Stimulated activated naive CD4-positive, alpha-beta T cell treated with Interleukin-2 at 50 U/mL for 16 hours (primary cell): ENCODE results near the gene PEX26.
A peak's percentile ranks its signal among the peaks of the same experiment; 100 is the strongest.
"Not testable (repeated sequence)": the region's sequence is repeated elsewhere in the genome, so short reads cannot be mapped to it uniquely, and the experiment has no call there.

Experiments
- DNase-seq: peaks from one replicate; lab custom pipeline; 2025; lab: John Stamatoyannopoulos, UW

The PEX26 gene

DNA sequence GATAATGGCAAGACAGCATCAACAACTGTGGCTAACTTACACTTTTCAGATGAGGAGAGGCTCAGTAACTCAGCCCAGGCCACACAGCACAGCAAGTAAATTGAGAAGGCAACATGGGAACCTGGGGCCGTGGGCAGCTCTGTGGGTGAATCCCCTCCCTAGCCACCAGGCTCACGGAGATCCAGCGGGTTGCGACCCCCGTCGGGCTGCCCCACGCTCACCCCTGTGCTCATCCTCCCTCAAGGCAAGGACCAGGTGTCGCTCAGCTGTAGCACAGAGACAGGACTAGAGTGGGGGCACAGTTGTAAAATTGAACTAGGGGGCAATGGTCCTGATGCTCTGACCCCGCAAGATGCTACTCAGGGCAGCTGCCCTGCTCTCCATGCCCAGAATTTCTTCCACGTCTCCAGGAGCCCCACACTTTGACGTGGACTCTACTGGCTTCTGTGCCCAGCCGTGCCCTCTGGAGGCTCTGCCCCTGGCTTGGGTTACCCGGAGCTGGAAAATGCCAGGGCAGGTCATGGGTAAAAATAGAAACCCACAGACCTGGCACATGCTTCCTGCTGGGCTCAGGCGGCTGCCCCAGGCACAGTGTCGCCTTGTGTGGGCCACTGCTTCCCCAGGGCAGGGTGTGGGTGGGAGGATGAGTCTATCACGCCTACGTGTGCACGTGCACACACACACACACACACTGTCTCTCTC is 41.8 kb downstream of the PEX26 start:
- DNase-seq, result no peak

DNA sequence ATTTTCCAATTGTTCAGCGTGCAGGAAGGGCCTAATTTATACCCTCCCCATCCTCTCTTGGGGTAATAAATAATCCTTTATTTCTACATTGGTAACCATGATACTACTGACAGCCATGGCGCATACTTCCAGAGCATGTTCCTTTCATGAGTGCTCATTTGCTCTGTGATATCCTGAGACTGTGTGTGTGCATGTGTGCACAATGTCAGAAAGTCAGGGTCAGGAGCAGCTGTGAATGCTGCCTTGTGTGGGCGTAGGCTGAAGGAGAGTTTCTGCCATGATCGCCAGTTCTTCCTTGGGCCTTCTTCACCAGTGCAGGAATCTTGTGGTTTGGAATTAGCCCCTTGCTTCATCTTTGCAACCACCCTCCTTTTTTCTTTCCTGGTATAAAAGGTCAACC is 43.1 kb downstream of the PEX26 start:
- no peak for DNase-seq

GRCh38 chr22:18121506-18121905 is 43.7 kb downstream of the PEX26 start:
- DNase-seq, result no peak

DNA sequence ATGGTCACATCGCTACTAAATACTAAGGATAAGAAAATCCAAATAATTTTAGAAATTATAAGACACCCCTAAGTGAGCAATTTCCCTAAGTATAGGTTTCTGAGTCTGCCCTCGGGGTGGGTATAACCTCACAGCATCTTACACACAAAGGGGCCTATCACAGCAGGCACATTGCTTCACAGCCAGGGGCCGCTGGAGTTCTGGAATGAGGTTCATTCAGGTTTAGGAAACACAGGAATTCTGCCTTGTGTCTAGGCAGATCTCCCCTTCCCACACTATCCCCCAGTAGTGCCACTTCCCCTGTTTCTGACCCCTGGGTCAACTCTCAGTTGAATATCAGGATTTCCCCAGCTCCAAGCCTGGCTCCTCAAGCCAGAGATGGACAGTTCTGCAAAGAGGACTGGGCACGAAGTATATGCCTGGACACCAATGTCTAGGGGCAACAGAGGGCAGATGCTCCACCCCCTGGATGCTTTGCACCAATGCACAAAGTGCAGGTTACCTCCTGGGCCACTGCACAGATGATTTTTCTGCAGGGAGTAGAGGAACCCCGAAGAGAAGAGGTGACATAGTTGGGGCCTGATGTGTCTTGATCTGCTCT is 44.3 kb downstream of the PEX26 start:
- DNase-seq, result no peak

- DNase-seq, result not testable (repeated sequence)
Observed at GRCh38 chr22:18123476-18124025, 45.8 kb downstream of the PEX26 start.

DNA sequence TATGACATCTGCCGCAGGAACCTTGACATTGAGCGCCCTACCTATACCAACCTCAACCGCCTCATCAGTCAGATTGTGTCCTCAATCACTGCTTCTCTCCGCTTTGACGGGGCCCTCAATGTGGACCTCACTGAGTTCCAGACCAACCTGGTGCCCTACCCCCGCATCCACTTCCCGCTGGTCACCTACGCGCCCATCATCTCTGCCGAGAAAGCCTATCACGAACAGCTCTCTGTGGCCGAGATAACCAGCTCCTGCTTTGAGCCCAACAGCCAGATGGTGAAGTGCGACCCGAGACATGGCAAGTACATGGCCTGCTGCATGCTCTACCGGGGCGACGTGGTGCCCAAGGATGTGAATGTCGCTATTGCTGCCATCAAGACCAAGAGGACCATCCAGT is 48.8 kb downstream of the PEX26 start:
- DNase-seq, result no peak

GRCh38 chr22:18130018-18130417 is 52.2 kb downstream of the PEX26 start:
- no peak for DNase-seq

DNA sequence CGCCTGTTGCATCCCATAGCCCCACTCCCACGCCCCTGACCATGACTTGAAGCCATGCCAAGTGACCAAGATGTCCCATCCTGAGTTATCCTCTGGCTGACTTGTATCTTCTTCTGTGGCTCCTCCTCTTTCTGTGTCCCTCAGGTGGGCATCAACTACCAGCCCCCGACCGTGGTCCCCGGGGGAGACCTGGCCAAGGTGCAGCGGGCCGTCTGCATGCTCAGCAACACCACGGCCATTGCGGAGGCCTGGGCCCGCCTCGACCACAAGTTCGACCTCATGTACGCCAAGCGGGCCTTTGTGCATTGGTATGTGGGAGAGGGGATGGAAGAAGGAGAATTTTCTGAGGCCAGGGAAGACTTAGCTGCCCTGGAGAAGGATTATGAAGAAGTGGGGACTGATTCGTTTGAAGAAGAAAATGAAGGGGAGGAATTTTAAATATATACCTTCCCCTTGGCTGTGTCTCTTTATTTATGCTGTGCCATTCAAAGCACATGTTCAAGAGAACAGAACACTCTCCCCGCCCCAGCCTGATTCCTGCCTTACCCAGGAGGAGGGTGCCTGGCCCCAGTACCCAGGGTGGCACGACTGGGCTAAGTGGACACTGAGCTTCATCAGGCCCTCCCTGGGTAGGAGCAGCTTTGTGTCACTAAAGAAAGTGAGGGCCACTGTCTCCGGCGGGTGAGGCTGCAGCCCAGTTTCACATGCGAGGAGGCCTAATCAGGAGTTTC is 53.1 kb downstream of the PEX26 start:
- no peak for DNase-seq

GRCh38 chr22:18133452-18133851 is 55.7 kb downstream of the PEX26 start:
- DNase-seq, result no peak

DNA sequence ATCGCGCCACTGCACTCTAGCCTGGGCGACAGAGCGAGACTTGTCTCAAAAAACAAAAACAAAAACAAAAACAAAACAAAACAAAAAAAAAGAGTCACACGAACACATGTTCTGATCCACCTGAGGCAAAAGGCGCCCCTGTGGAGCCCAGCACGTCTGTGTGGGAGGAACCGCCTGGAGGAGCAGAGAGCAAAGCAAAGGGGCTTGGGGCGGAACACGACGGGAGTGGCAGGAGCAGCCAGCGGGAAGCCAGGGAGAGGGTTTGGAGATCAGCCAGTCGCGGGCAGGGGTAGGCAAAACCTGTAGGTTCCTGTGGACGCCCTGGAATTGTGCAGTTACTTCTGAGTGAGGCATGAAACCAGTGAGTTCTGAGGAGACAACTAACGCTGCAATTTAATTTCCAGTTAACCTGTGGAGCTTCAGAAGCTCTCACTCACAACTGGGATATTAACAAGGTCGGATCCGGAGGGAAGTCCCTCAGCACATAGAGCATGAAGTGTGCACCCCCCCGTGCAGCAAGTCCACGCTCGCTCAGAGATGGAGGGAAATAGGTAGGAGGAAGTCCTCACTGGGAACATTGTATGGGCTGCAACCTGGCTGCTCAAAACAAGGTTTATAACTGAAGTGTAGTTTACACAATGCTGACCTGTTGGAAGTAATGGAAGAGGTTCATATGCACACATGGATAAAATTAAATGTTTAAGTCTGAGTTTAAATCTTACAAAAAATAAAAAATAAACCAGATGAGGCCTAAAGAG is 59.0 kb downstream of the PEX26 start:
- no peak for DNase-seq

- not testable (repeated sequence) for DNase-seq
Observed at GRCh38 chr22:18141004-18141403, 63.2 kb downstream of the PEX26 start.

GRCh38 chr22:18144105-18144504 is 66.3 kb downstream of the PEX26 start:
- DNase-seq, result no peak

GRCh38 chr22:18145676-18146388 is 68.0 kb downstream of the PEX26 start:
- no peak for DNase-seq

GRCh38 chr22:18146389-18146753 is 68.6 kb downstream of the PEX26 start:
- no peak for DNase-seq

GRCh38 chr22:18147791-18148190 is 70.0 kb downstream of the PEX26 start:
- DNase-seq, result no peak

- DNase-seq, result no peak
Observed at GRCh38 chr22:18148293-18148965, 70.6 kb downstream of the PEX26 start.

- peak; percentile 9 for DNase-seq
Observed at GRCh38 chr22:18152519-18152918, 74.7 kb downstream of the PEX26 start.

- no peak for DNase-seq
Observed at GRCh38 chr22:18154821-18155390, 77.1 kb downstream of the PEX26 start.
